SK-N-SH (cell line): ENCODE results near the gene ACOT12. TPM values are rescaled to one million over a fixed set of nuclear protein-coding genes. Genes with fewer than 3 reads are reported as not detected.

Experiments
- CTCF ChIA-PET: fragments of 300-600, 350-600 bp; formaldehyde crosslinking; extraction: SDS; loops from one replicate; lab custom pipeline; 2021; lab: Yijun Ruan, JAX
- POLR2A ChIA-PET: fragments of 350-600 bp; sonication (Branson Sonifier 250); formaldehyde crosslinking; extraction: SDS; loops from one replicate; lab custom pipeline; 2020; ENCODE audit warnings: antibody characterized with exemption, inconsistent platforms; lab: Yijun Ruan, JAX
- DNase-seq: peaks from one replicate; pipeline ENCODE4 v3.0.0; 2012
- H2AFZ ChIP-seq: fragments of 200-600 bp; sonication (generic); 2 replicates; pipeline ENCODE4 v1.8.1; 2016; ENCODE audit warnings: antibody characterized with exemption, mild to moderate bottlenecking, low read depth
- H3F3A ChIP-seq: fragments of 200-600 bp; sonication (generic); replicated peaks from 2 replicates; pipeline ENCODE3; 2016; ENCODE audit warnings: antibody characterized with exemption, mild to moderate bottlenecking; ENCODE audit not compliant: insufficient read depth
- H3K27ac ChIP-seq, 2 experiments: fragments of 200-500 bp in 1 of 2; fragments of 200-600 bp in 1 of 2; sonication (Bioruptor generic) in 1 of 2; sonication (generic), shearing (Covaris generic) in 1 of 2; 2 replicates each; pipeline versions ENCODE4 v1.5.1 to v1.6.1; 2014 to 2016; ENCODE audit warnings: low read depth in 2 of 2, inconsistent platforms in 1 of 2, low read length in 1 of 2, mild to moderate bottlenecking in 1 of 2, mixed read lengths in 1 of 2
- H3K27me3 ChIP-seq: fragments of 200-600 bp; sonication (generic), shearing (Covaris generic); 2 replicates; pipeline ENCODE4 v1.6.1; 2016; ENCODE audit warnings: mixed run types; ENCODE audit not compliant: insufficient read depth
- H3K36me3 ChIP-seq, 2 experiments: fragments of 200-500 bp in 1 of 2; fragments of 200-600 bp in 1 of 2; sonication (Bioruptor generic) in 1 of 2; sonication (generic) in 1 of 2; replicated peaks in 1 of 2; 2 replicates each; pipeline versions ENCODE3 to v1.5.1; 2014 to 2016; ENCODE audit warnings: low read length in 1 of 2, mild to moderate bottlenecking in 1 of 2; ENCODE audit not compliant: insufficient read depth in 2 of 2, control insufficient read depth in 1 of 2
- H3K4me1 ChIP-seq, 2 experiments: fragments of 200-500 bp in 1 of 2; fragments of 200-600 bp in 1 of 2; sonication (Bioruptor generic) in 1 of 2; sonication (generic), shearing (Covaris generic) in 1 of 2; 2 replicates each; pipeline versions ENCODE4 v1.5.1 to v1.6.1; 2014 to 2016; ENCODE audit warnings: low read depth in 1 of 2, low read length in 1 of 2, mixed run types in 1 of 2; ENCODE audit not compliant: insufficient read depth in 2 of 2, control insufficient read depth in 1 of 2
- H3K4me2 ChIP-seq: fragments of 200-600 bp; sonication (generic), shearing (Covaris generic); 2 replicates; pipeline ENCODE4 v1.6.1; 2017; ENCODE audit warnings: mixed run types
- H3K4me3 ChIP-seq, 2 experiments: fragments of 200-500 bp in 1 of 2; fragments of 200-600 bp in 1 of 2; sonication (Bioruptor generic) in 1 of 2; sonication (generic), shearing (Covaris generic) in 1 of 2; 2 replicates each; pipeline versions ENCODE4 v1.5.1 to v1.8.1; 2014 to 2016; ENCODE audit warnings: low read depth in 2 of 2, inconsistent platforms in 1 of 2, low read length in 1 of 2, mild to moderate bottlenecking in 1 of 2, mixed read lengths in 1 of 2, moderate library complexity in 1 of 2
- H3K79me2 ChIP-seq: fragments of 200-600 bp; sonication (generic); 2 replicates; pipeline ENCODE4 v1.8.1; 2017; ENCODE audit warnings: mild to moderate bottlenecking; ENCODE audit not compliant: insufficient read depth
- H3K9ac ChIP-seq: fragments of 200-600 bp; sonication (generic); 2 replicates; pipeline ENCODE4 v1.6.1; 2017; ENCODE audit warnings: mixed run types
- H3K9me2 ChIP-seq: fragments of 200-600 bp; sonication (generic); 2 replicates; pipeline ENCODE4 v1.6.1; 2017; ENCODE audit warnings: mixed run types
- H3K9me3 ChIP-seq: fragments of 200-600 bp; sonication (generic); 2 replicates; pipeline ENCODE4 v1.6.1; 2017; ENCODE audit warnings: mixed run types, mild to moderate bottlenecking, moderate library complexity
- H4K20me1 ChIP-seq: fragments of 200-600 bp; sonication (generic); 2 replicates; pipeline ENCODE4 v1.6.1; 2017; ENCODE audit warnings: mild to moderate bottlenecking, mixed run types; ENCODE audit not compliant: insufficient read depth
- CHD2 ChIP-seq: fragments of 150-350 bp; IDR thresholded peaks from 2 replicates; pipeline ENCODE4 v1.6.1; 2018; ENCODE audit warnings: low read length; ENCODE audit not compliant: partially characterized antibody
- ELF1 ChIP-seq: IDR thresholded peaks from 2 replicates; pipeline ENCODE4 v1.4.0; 2012
- EP300 ChIP-seq, 2 experiments: IDR thresholded peaks; 2 replicates each; pipeline versions ENCODE4 v1.4.0 to v1.6.1; 2012; ENCODE audit warnings: borderline replicate concordance in 1 of 2, low read depth in 1 of 2, low read length in 1 of 2
- FOSL2 ChIP-seq: IDR thresholded peaks from 2 replicates; pipeline ENCODE4 v1.4.0; 2012; ENCODE audit warnings: low read depth, mild to moderate bottlenecking, moderate library complexity, borderline replicate concordance
- FOXJ3 ChIP-seq: sonication (generic); formaldehyde crosslinking; IDR thresholded peaks from 2 replicates; pipeline ENCODE4 v1.5.1; 2020; ENCODE audit warnings: mild to moderate bottlenecking, missing genetic modification reagents
- GABPA ChIP-seq: IDR thresholded peaks from 2 replicates; pipeline ENCODE4 v1.4.0; 2012; ENCODE audit warnings: low read depth, mild to moderate bottlenecking
- GATA2 ChIP-seq: sonication (generic); formaldehyde crosslinking; IDR thresholded peaks from 2 replicates; pipeline ENCODE4 v1.5.0; 2020; ENCODE audit warnings: mild to moderate bottlenecking, missing genetic modification reagents
- JUND ChIP-seq: IDR thresholded peaks from 2 replicates; pipeline ENCODE4 v1.4.0; 2012
- NFIC ChIP-seq: IDR thresholded peaks from 2 replicates; pipeline ENCODE4 v1.4.0; 2012; ENCODE audit warnings: borderline replicate concordance
- NRF1 ChIP-seq: IDR thresholded peaks from 2 replicates; pipeline ENCODE4 v1.6.1; 2012; ENCODE audit warnings: low read depth, mild to moderate bottlenecking, low read length
- RAD21 ChIP-seq: IDR thresholded peaks from 2 replicates; pipeline ENCODE4 v1.6.1; 2012; ENCODE audit warnings: mild to moderate bottlenecking, low read length
- RCOR1 ChIP-seq: fragments of 150-350 bp; IDR thresholded peaks from 2 replicates; pipeline ENCODE4 v1.6.1; 2017; ENCODE audit warnings: antibody characterized with exemption, low read length
- RXRA ChIP-seq: IDR thresholded peaks from 2 replicates; pipeline ENCODE4 v1.4.0; 2012; ENCODE audit warnings: low read depth, mild to moderate bottlenecking, borderline replicate concordance
- SMC3 ChIP-seq: IDR thresholded peaks from 2 replicates; pipeline ENCODE4 v1.6.1; 2012; ENCODE audit warnings: low read depth, low read length, improper control_type of control experiment
- TAF1 ChIP-seq: IDR thresholded peaks from 2 replicates; pipeline ENCODE4 v1.6.1; 2012; ENCODE audit warnings: low read depth, mild to moderate bottlenecking, low read length, moderate library complexity, borderline replicate concordance
- WGBS: methylation state at CpG from one replicate; pipeline ENCODE4 v1.1.6; 2017; ENCODE audit warnings: low lambda C conversion rate; 5-methylcytosine and 5-hydroxymethylcytosine counted together
- polyA plus RNA-seq, 3 experiments: library from polyadenylated mRNA; depleted of rRNA; stranded (reverse); fragments of >200 nt; gene quantifications; 2 replicates each; pipeline ENCODE4 v1.2.3, GENCODE V29; 2012
- TF ChIP-seq, protein P1 (sequence below): fragments of 150-350 bp; IDR thresholded peaks from 2 replicates; pipeline ENCODE4 v1.6.1; 2016; ENCODE audit warnings: mild to moderate bottlenecking, low read depth, low read length
- TF ChIP-seq, protein P2 (sequence below): IDR thresholded peaks from 2 replicates; pipeline ENCODE4 v1.4.0; 2012; ENCODE audit warnings: low read depth, borderline replicate concordance
- TF ChIP-seq, protein P3 (sequence below): IDR thresholded peaks from 2 replicates; pipeline ENCODE4 v1.4.0; 2012; ENCODE audit warnings: low read depth, borderline replicate concordance
- TF ChIP-seq, protein P4 (sequence below): fragments of 200-600 bp; sonication (generic); IDR thresholded peaks from 2 replicates; pipeline ENCODE4 v1.6.1; 2017; ENCODE audit warnings: antibody characterized with exemption, mild to moderate bottlenecking, moderate library complexity
- TF ChIP-seq, protein P5 (sequence below): IDR thresholded peaks from 2 replicates; pipeline ENCODE4 v1.6.1; 2012; ENCODE audit warnings: mild to moderate bottlenecking, low read depth, low read length, moderate library complexity

ACOT12 gene
- polyA plus RNA-seq, 1 of the 3 experiments (the other 2 are of a cell fraction) = 0.07 TPM

DNA sequence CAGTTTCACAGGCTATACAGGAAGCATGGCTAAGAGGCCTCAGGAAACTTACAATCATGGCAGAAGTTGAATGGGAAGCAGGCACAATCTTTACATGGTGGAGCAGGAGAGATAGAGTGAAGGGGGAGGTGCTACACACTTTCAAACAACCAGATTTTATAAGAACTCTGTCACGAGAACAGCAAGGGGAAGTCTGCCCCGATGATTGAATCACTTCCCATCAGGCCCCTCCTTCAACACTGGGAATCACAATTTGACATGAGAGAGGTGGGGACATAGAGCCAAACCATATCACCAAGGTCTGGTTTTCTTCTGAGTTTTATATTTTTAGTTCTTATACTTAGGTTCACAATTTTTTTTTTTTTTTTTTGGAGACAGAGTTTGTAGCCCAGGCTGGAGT lies 76.4 kb downstream of the ACOT12 start:
- ChIA-PET CTCF (no interaction called here), POLR2A (no interaction called here)
- H3K4me1 ChIP-seq = no peaks in the 10 kb centered on the region
- H3K27me3 ChIP-seq = no peaks in the 10 kb centered on the region
- peaks cover 7% of the 10 kb centered on the region for H3F3A ChIP-seq
- no peaks in the 10 kb centered on the region for H3K79me2 ChIP-seq
- 57% methylated on average over 2 of the region's 2 CpGs for WGBS
- TF ChIP-seq GATA2 (CRISPR knock-in tag) (no peak), RCOR1 (no peak), GABPA (no peak), RAD21 (no peak), RXRA (no peak), NFIC (no peak), CHD2 (no peak), NRF1 (no peak), FOXJ3 (CRISPR knock-in tag) (no peak), EP300 (IDR thresholded peaks at IDR 0.05; ENCODE audit: borderline replicate concordance in 1 of 2, low read depth in 1 of 2, low read length in 1 of 2) (no peak), ELF1 (no peak), SMC3 (no peak), JUND (no peak), TAF1 (no peak), FOSL2 (no peak)
- TF ChIP-seq, protein P1, sequence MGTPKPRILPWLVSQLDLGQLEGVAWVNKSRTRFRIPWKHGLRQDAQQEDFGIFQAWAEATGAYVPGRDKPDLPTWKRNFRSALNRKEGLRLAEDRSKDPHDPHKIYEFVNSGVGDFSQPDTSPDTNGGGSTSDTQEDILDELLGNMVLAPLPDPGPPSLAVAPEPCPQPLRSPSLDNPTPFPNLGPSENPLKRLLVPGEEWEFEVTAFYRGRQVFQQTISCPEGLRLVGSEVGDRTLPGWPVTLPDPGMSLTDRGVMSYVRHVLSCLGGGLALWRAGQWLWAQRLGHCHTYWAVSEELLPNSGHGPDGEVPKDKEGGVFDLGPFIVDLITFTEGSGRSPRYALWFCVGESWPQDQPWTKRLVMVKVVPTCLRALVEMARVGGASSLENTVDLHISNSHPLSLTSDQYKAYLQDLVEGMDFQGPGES = no peak
- TF ChIP-seq, protein P2, sequence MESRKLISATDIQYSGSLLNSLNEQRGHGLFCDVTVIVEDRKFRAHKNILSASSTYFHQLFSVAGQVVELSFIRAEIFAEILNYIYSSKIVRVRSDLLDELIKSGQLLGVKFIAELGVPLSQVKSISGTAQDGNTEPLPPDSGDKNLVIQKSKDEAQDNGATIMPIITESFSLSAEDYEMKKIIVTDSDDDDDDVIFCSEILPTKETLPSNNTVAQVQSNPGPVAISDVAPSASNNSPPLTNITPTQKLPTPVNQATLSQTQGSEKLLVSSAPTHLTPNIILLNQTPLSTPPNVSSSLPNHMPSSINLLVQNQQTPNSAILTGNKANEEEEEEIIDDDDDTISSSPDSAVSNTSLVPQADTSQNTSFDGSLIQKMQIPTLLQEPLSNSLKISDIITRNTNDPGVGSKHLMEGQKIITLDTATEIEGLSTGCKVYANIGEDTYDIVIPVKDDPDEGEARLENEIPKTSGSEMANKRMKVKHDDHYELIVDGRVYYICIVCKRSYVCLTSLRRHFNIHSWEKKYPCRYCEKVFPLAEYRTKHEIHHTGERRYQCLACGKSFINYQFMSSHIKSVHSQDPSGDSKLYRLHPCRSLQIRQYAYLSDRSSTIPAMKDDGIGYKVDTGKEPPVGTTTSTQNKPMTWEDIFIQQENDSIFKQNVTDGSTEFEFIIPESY = no peak
- TF ChIP-seq, protein P3, sequence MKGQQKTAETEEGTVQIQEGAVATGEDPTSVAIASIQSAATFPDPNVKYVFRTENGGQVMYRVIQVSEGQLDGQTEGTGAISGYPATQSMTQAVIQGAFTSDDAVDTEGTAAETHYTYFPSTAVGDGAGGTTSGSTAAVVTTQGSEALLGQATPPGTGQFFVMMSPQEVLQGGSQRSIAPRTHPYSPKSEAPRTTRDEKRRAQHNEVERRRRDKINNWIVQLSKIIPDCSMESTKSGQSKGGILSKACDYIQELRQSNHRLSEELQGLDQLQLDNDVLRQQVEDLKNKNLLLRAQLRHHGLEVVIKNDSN = no peak
- TF ChIP-seq, protein P4, sequence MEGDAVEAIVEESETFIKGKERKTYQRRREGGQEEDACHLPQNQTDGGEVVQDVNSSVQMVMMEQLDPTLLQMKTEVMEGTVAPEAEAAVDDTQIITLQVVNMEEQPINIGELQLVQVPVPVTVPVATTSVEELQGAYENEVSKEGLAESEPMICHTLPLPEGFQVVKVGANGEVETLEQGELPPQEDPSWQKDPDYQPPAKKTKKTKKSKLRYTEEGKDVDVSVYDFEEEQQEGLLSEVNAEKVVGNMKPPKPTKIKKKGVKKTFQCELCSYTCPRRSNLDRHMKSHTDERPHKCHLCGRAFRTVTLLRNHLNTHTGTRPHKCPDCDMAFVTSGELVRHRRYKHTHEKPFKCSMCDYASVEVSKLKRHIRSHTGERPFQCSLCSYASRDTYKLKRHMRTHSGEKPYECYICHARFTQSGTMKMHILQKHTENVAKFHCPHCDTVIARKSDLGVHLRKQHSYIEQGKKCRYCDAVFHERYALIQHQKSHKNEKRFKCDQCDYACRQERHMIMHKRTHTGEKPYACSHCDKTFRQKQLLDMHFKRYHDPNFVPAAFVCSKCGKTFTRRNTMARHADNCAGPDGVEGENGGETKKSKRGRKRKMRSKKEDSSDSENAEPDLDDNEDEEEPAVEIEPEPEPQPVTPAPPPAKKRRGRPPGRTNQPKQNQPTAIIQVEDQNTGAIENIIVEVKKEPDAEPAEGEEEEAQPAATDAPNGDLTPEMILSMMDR = no peak
- TF ChIP-seq, protein P5, sequence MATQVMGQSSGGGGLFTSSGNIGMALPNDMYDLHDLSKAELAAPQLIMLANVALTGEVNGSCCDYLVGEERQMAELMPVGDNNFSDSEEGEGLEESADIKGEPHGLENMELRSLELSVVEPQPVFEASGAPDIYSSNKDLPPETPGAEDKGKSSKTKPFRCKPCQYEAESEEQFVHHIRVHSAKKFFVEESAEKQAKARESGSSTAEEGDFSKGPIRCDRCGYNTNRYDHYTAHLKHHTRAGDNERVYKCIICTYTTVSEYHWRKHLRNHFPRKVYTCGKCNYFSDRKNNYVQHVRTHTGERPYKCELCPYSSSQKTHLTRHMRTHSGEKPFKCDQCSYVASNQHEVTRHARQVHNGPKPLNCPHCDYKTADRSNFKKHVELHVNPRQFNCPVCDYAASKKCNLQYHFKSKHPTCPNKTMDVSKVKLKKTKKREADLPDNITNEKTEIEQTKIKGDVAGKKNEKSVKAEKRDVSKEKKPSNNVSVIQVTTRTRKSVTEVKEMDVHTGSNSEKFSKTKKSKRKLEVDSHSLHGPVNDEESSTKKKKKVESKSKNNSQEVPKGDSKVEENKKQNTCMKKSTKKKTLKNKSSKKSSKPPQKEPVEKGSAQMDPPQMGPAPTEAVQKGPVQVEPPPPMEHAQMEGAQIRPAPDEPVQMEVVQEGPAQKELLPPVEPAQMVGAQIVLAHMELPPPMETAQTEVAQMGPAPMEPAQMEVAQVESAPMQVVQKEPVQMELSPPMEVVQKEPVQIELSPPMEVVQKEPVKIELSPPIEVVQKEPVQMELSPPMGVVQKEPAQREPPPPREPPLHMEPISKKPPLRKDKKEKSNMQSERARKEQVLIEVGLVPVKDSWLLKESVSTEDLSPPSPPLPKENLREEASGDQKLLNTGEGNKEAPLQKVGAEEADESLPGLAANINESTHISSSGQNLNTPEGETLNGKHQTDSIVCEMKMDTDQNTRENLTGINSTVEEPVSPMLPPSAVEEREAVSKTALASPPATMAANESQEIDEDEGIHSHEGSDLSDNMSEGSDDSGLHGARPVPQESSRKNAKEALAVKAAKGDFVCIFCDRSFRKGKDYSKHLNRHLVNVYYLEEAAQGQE = no peak
- no peak overlapping the region for H3K27ac ChIP-seq
- DNase-seq = no peak
- no peaks in the 10 kb centered on the region for H4K20me1 ChIP-seq
- no peak overlapping the region for H2AFZ ChIP-seq
- no peaks in the 10 kb centered on the region for H3K9me3 ChIP-seq
- no peak overlapping the region for H3K9ac ChIP-seq
- peaks cover 13 to 18% of the 10 kb centered on the region in 2 experiments for H3K36me3 ChIP-seq
- no peak overlapping the region for H3K4me3 ChIP-seq
- no peak overlapping the region for H3K4me2 ChIP-seq
- H3K9me2 ChIP-seq = no peaks in the 10 kb centered on the region
